ENCODE data around the gene PLEKHG2.
A peak's percentile ranks its signal among the peaks of the same experiment; 100 is the strongest.
"Not testable (repeated sequence)": the region's sequence is repeated elsewhere in the genome, so short reads cannot be mapped to it uniquely, and the experiment has no call there.

Gene PLEKHG2

GRCh38 chr19:39424934-39425333 is 12.5 kb downstream of the PLEKHG2 start:
- no peak for DNase-seq

GRCh38 chr19:39425744-39426143 is 13.3 kb downstream of the PLEKHG2 start:
- DNase-seq, result no peak

GRCh38 chr19:39426170-39426569 is 13.7 kb downstream of the PLEKHG2 start:
- DNase-seq, result no peak

- no peak for DNase-seq
Observed at GRCh38 chr19:39427707-39428106, 15.2 kb downstream of the PLEKHG2 start.

GRCh38 chr19:39428283-39429112 is 16.0 kb downstream of the PLEKHG2 start:
- no peak for DNase-seq

GRCh38 chr19:39430675-39431593 is 18.5 kb downstream of the PLEKHG2 start:
- DNase-seq, result peak; percentile 98

- DNase-seq, result no peak
Observed at GRCh38 chr19:39432677-39433025, 20.2 kb downstream of the PLEKHG2 start.

GRCh38 chr19:39433480-39434079 is 21.1 kb downstream of the PLEKHG2 start:
- DNase-seq, result no peak

GRCh38 chr19:39434123-39435076 is 21.9 kb downstream of the PLEKHG2 start:
- DNase-seq, result no peak

- DNase-seq, result peak; percentile 100
Observed at GRCh38 chr19:39435499-39436349, 23.3 kb downstream of the PLEKHG2 start, which contains the start of gene RPS16. TSS of gene RPS16 (minus strand) at chr19:39435949. CDS start at chr19:39435895, 54 bp downstream.

- peak; percentile 33 for DNase-seq
Observed at GRCh38 chr19:39436350-39436716, 23.9 kb downstream of the PLEKHG2 start.

GRCh38 chr19:39438270-39438934 is 25.9 kb downstream of the PLEKHG2 start:
- DNase-seq, result no peak

GRCh38 chr19:39444598-39445195 is 32.2 kb downstream of the PLEKHG2 start:
- peak; percentile 25 for DNase-seq

GRCh38 chr19:39445196-39446111 is 33.0 kb downstream of the PLEKHG2 start, which contains the start of gene SUPT5H:
TSS of gene SUPT5H (plus strand) at chr19:39445582. CDS start at chr19:39445891, 309 bp downstream.
- peak; percentile 99 for DNase-seq

- no peak for DNase-seq
Observed at GRCh38 chr19:39446365-39447084, 34.1 kb downstream of the PLEKHG2 start.

GRCh38 chr19:39448271-39448670 is 35.8 kb downstream of the PLEKHG2 start:
- peak; percentile 69 for DNase-seq

GRCh38 chr19:39449116-39449797 is 36.8 kb downstream of the PLEKHG2 start:
- DNase-seq, result no peak

- not testable (repeated sequence) for DNase-seq
Observed at GRCh38 chr19:39451257-39451656, 38.8 kb downstream of the PLEKHG2 start.

All from suppressor macrophage treated with lipopolysaccharide for 4 hours (primary cell).